Activated T-helper 1 cell treated with anti-CD3 and anti-CD28 coated beads, Interleukin-2, amount 50 U/mL, for 16 hours (primary cell): ENCODE results near the gene CHAT.

Experiments used
- DNase-seq, 2 donors: peaks; one replicate each; pipeline ENCODE4 v3.0.0-alpha.2; 2020; ENCODE audit warnings: low read depth in 1 of 2, low spot score in 1 of 2

Gene CHAT

GRCh38 chr10:49627644-49628247, 13.9 kb downstream of the CHAT start:
- no peak for DNase-seq

GRCh38 chr10:49628599-49628998, 14.8 kb downstream of the CHAT start:
- no peak for DNase-seq

- DNase-seq: no peak
Observed at GRCh38 chr10:49629431-49629881, 15.6 kb downstream of the CHAT start.

GRCh38 chr10:49631975-49632374, 18.1 kb downstream of the CHAT start:
- DNase-seq: no peak

- DNase-seq: no peak
Observed at GRCh38 chr10:49632406-49633317, 18.8 kb downstream of the CHAT start.

GRCh38 chr10:49633327-49634068, 19.7 kb downstream of the CHAT start:
- no peak for DNase-seq

- no peak for DNase-seq
Observed at GRCh38 chr10:49634069-49634660, 20.3 kb downstream of the CHAT start.

GRCh38 chr10:49642311-49642710, 28.5 kb downstream of the CHAT start:
- no peak for DNase-seq

- no peak for DNase-seq
Observed at GRCh38 chr10:49643241-49644034, 29.6 kb downstream of the CHAT start.

GRCh38 chr10:49644035-49644646, 30.3 kb downstream of the CHAT start:
- no peak for DNase-seq

GRCh38 chr10:49645417-49645816, 31.6 kb downstream of the CHAT start:
- no peak for DNase-seq

GRCh38 chr10:49645871-49646870, 32.3 kb downstream of the CHAT start:
- DNase-seq: no peak

- no peak for DNase-seq
Observed at GRCh38 chr10:49647554-49647953, 33.7 kb downstream of the CHAT start.

GRCh38 chr10:49647985-49648795, 34.4 kb downstream of the CHAT start:
- DNase-seq: no peak

- no peak for DNase-seq
Observed at GRCh38 chr10:49649294-49649693, 35.5 kb downstream of the CHAT start.

- no peak for DNase-seq
Observed at GRCh38 chr10:49649936-49650723, 36.3 kb downstream of the CHAT start.

GRCh38 chr10:49650724-49651034, 36.8 kb downstream of the CHAT start:
- DNase-seq: no peak
